DMS153 treated with DMSO at 0.1 percent for 48 hours (cell line): ENCODE data around the gene ZBED3.
"Not testable (repeated sequence)": the region's sequence is repeated elsewhere in the genome, so short reads cannot be mapped to it uniquely, and the experiment has no call there.

Source experiments
- DNase-seq: peaks from one replicate; lab custom pipeline; 2025; ENCODE audit not compliant: unreplicated experiment; lab: John Stamatoyannopoulos, UW

ZBED3 gene, protein sequence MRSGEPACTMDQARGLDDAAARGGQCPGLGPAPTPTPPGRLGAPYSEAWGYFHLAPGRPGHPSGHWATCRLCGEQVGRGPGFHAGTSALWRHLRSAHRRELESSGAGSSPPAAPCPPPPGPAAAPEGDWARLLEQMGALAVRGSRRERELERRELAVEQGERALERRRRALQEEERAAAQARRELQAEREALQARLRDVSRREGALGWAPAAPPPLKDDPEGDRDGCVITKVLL

DNA sequence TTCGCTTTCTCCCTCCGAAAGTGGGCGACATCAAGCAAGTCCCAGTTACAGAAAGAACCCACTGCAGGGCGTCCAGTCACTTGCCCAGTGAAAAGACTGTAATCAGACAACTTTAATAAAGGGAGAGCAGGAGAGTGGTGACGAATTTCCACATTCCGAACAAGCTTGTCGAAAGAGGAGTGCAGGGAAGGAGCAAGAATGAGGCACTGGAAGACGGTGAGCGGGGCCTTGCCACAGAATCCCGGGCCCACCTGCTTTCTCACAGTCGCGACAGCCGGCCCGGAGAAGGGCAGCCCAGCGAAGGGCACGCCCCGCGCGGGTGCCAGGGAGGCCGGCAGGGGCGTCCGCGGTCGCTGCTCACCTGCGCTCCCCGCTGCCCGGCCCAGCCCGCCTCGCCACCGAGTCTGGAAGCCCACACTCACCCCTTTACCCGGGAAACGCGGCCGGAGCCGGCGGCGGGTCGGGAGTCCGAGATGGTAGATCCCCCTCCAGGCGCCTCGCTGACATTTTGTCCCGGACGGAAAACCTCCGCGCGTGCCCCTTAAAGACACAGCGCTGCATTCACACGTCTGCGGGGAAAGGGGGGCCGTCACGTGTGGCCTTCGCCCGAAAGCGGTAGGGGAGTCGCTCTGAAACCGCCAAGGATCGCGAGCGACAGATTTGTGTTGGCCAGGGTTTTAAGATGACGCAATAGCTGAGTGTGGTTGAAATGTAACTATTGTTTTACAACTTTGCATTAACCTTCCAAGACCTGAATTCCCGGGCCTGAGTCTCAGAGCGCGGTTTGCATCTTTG lies at the start of gene ZBED3:
Gene ZBED3, minus strand, starts transcription at position 597 of the 795 bp plus-strand sequence. CDS start 9,407 bp downstream, outside the sequence.
- peak; percentile 39 for DNase-seq

DNA sequence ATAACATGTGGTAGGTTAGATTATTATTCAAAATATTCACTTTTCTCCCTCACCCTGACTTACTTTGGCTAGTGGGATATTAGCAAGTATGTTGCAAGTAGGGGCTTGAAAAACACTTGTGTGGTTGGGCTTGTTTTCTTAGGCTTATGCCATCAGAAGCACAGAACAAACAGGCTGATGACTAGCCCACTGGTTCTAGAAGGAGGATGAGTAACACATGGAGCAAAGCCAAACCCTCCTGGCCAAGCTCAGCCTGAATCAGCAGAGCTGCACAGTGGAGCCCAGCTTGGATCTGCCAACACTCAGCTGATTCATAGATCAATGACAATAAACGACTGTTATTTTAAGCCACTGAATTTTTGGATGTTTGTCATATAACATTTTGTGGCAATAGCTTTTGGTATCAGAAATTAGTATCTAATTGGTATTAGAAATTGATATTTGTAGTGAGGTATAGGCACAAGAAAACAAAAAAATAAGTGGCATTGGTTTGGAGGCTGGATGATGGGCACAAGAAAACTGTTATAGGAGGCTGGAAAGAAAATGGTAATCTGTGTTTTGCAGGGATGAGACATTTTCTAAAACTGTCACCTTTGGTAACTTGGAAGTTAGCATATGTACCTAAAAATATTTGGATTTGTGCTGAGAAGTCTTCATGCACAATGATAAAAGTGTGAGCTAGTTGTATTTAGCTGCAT lies 46.1 kb upstream of the ZBED3 start:
- DNase-seq, result no peak

DNA sequence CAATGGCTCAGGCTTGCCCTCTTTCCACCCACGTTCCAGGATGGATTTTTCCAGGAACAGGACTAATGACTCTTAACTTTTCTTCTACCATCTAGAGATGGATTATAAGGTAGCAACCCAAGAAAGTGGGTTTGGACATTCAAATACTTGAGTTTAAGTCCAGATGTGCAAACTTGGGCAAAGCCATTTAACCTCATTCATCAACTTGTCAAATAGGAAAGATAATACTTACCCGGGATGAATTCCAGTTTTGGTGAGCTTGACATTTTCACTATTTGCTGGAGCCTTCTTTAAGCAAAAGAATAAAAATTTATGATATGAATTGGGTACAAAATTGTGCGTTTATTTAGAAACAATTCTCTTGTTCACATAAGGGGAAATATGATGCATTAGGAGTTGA lies 44.3 kb upstream of the ZBED3 start:
- DNase-seq, result no peak

DNA sequence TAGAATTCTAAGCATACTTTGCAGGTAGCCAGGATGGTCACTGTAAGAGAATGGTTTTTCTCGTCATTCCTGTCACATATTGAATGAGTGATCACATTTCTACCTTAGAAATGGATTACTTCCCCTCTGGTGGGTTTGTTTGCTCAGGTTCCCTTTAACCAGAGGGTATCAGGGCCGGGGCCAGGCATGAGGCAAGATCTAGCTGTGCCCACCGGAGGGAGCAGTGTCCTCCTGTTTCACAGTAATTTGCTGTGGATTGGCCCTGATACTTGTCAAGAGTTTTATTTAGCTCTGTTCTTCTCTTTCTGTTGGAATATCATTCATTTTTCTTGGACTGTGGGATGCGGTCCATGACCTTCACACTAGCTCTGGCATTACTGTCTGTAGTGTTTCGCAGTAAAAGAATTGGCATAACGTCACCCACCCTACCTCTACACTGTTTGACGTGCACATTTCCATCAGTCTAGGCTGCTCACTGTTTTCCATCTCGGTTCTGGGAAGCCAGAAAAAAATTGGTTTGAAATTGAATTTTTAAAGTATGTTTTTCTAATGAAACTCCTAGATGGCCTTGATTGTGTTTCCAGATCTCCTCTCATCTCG lies 42.4 kb upstream of the ZBED3 start:
- DNase-seq, result no peak

DNA sequence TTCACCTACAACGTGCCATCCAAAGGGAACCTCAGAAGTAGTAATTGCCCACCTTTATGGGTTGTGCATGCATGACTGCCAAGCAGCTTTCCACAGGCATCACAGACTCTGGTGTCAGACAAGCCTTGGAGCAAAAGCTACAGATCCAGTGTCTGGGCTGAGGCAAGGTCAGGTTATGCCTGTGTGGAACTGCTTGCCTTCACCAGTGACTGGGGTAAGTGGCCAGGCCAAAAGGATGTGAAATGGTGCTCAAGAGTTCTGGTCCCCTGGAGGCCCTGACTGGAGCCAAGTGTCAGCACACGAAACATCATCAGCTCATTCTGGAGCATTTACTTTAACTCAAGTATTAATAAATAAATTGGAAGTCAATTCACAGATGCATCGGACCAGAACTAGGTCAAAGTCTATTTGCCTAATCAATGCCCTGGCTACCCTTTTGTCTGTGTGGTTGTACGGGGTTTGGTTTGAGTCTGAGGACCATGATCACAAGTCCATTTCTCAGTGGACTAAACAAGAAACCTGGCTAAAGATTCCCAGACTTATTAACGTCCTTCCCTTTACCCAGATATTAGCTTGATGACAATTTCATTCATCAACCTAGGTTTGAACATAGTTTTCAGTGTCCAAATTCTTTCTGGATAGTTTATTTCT lies 41.5 kb upstream of the ZBED3 start:
- no peak for DNase-seq

DNA sequence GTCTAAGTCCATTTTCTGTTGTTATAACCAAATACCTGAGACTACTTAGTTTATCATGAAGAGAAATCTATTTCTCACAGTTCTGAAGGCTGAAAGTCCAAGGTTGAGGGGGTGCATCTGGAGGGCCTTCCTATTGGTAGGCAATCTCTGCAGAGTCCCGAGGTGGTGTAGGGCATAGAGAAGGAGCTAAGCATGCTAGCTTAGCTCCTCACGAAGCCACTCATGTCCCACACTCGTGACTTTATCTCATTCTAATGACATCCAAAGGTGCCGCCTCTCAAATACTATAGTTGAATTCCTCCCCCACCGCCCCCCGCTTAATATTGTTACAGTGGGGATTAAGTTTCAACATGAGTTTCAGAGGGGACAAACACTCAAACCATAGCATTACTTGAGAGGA lies 36.0 kb upstream of the ZBED3 start:
- DNase-seq, result no peak

DNA sequence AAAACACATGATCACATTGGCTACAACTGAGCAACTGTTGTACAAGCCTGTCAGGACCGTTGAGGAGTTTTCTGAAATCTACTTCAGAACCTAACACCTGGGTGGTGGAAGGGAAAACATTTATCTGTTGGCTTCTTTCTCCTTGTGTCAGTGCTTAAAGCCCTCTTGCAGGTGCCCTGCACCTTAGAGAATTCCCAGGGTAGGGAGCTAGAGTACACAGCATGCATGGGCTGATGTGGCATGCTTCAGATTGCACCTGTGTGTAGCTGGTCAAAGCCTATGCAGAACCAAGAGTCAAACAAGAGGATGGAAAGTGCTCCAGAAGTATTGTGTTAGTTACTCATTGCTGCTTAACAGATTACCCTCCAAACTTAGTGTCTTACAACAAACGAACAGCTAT lies 33.6 kb upstream of the ZBED3 start:
- no peak for DNase-seq

DNA sequence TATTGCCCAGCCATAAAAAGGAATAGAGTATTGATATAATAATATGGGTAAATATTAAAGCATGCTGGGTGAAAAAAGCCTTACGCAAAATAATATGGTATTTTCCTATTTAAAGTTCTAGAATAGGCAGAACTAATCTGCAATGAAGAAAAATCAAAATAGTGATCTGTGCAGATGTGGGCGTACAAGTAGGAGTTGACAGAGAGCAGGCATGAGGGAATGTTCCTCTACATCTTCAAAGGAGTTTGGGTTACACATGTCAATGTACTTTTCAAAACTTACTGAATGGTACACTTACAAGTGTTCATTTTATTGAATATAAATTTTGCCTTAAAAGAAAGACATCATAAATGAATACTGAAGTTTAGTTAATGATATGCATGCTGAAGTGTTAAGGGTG lies 33.0 kb upstream of the ZBED3 start:
- DNase-seq, result no peak

DNA sequence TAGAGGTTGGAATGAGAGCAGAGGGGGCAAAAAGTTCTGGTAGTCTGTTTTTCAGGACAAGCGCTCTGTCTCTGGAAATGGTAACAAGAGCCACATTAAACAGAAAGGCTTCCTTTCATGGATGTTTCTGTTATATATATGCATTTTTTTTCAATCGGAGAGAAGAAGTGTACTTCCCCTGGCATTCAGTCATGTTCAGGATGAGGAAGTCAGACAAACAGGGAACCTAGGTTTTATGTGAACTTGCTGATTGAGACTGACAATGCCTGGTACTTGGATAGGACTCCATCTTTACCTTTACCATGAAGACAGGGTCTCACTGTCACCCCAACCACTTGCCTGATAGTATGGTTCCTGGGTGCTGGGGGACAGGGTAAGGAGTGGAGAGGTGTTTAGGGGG lies 30.1 kb upstream of the ZBED3 start:
- DNase-seq, result no peak

DNA sequence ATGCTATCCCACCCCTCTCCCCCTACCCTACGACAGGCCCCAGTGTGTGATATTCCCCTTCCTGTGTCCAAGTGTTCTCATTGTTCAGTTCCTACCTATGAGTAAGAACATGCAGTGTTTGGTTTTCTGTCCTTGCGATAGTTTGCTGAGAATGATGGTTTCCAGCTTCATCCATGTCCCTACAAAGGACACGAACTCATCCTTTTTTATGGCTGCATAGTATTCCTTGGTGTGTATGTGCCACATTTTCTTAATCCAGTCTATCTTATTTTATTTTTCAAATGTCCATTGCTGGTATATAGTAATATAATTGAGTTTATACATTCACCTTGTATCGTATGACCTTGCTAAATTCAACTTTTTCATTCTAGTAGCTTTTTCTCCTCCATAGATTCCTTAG lies 19.9 kb upstream of the ZBED3 start:
- not testable (repeated sequence) for DNase-seq

DNA sequence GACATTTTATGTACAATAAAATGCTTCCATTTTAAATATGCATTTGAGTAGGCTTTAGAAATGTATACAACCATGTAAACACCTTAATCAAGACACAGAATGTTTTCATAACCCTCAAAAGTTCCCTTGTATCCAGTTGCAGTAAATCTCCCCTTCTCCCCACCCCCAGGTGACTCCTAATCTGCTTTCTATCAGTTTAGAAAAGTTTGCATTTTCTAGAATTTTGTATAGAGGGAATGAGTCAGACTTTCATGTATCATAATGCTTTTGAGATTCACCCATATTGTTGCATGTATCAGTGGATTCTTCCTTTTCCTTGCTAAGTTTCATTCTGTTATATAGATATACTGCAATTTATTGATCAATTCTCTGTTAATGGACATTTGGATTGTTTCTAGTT lies 17.7 kb upstream of the ZBED3 start:
- DNase-seq, result no peak

DNA sequence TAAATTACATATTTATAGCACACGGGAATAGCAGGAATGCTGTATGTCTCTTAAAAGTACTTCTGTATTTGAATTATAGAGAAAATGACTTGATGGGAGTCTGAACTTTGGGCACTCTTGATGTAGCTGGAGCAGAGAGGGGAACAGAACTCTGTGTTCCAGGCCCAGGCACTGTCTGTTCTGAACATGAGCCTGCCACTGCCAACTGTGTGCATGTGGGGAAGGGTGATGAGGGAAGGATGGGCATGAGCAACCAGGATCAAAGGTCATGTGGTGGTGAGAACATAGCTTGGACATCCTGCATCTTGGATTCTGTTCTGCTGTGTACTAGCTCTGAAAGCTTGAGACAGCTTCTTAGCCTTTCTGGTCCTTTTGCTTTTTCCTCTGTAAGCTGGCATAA lies 16.4 kb upstream of the ZBED3 start:
- DNase-seq, result no peak

DNA sequence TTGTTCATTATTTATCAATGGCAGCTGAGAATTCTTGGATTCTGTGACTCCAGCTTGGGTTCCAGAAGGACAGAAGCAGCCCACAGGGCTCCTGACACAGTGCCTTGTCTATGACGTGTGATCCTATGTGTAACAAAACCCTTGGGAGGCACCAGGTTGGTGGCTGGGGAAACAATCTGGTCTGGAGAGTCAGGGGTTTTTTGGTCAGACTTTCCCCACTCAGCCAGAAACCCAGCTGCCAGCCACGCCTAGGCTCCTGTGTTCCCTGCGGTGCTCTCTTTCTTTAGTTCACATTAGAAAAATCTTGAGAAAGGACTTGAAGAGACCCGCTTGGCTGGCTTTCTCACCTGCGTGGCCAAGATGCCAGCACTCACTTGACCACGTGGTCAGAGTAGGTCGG lies 15.5 kb upstream of the ZBED3 start:
- no peak for DNase-seq

DNA sequence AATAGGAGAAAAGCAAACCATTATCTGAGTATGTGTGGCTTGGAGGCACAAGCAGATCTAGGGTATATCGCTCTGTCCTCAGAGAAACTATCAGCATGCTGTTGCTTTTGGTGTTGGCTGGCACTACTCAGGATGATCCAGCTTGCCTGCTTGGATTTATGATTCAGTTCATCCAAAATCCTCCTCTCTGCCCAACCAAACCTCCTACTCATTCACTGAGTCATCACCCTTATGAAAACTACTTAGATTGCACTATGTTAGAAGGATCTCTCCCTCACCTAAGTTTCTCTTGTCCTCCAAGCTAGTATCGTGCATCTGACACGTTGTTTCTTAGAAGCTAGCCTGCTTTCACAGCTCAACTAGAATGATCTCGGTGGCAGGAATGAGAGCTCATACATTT lies 14.2 kb upstream of the ZBED3 start:
- DNase-seq, result no peak

DNA sequence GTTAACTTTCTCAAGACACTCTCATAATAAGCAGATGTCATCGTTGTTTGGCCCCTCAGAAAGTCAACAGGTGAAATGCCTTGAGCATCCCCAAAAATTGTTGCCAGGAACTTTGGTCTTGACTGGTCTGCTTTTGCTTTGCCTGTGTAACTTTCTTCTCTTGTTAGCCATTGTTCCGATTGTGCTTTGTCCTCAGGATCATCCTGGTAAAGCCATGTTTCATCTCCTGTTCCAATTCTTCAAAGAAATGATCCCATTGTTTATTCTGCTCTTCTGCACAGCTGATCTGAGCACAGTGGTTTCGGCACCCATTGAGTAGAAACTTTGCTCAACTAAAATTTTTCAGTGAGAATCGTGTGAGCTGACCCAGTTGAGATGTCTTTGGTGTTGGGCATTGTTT lies 8.1 kb upstream of the ZBED3 start:
- DNase-seq, result no peak

DNA sequence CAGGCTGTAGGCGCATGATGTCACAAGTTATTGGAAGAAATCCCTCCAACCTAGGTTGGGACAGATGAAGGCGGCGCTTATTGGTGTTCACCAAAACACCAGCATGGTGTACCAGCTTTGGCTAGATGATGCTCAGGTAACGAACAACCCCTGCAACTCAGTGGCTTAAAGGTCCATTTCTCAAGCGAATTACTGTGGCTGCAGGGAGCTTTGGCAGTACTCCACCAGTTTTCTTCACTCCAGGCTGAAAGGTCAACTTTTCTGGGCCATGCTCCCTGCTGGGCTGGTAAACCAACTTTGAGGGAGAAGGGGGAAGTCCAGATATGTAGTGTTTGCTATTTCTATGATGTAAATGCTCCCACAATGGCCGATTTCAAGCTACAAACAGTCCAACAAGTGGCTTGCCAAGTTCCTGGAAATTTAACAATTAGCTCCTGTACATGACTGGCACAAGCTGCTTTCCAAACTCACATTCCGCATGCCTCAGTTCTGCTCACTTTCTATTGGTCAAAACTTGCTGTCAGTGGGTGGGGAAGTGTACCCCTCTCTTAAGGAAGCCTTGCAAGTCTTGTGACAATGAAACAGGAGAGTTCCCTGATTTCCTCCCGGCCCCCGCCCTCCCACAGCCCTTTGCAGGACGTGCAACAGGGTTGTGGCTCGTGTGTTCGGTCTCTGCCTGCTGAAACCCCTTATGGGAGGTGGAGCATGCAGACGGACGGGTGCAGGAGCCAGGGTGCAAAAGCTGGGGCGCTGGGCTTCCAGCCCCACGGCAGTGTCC lies 588 bp upstream of the ZBED3 start:
- no peak for DNase-seq

DNA sequence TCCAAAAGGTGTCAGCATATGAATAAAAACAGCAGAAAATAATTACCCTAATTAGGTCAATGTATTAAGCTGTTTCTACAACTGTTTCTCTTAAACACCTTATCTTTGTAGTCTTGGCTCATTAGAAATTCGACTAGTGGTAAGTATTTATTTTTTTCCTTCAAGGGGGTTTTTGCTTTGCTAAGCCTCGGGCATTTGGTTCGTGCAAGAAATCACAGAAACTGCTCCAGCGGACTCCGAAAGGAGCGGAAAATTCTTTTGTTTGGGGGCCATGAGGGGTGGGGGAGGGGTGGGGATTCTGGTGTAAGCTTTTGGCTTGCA lies 757 bp downstream of the ZBED3 start:
- DNase-seq, result peak; percentile 39

DNA sequence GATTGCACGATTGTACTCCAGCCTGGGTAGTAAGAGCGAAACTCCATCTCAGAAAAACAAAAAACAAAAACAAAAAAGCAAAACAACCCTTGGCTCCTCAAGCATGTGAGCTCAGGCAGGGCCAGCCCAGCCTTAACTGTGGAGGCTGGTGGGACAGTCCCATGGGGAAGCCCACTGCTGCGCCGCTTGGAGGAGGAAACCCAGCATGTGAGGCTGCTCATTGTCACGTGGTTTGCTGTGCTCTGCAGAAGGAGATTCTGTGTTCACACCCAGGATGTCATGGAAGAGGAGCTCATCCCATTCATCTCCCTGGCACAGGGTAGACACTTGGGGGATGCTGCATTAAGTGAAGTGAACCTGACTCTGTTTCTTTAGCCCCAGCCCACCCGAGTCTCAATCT lies 4.0 kb downstream of the ZBED3 start:
- no peak for DNase-seq

DNA sequence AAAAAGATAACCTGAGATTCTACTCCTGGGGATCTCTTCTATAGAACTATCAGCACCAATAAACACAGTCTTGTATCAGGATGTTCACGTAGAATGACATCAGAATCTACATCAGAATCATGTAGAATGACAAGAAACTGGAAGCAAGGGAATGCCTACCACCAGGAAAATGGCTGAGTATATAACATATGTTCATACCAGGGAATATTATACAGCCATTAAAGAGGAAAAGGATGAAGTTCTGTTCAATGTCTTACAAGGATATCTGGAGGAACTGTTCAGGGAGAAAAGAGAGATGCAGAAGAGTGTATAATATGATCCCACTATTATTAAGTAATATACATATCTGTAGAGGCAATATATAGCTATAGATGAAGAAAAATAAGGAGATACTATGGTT lies 4.8 kb downstream of the ZBED3 start:
- DNase-seq, result no peak

DNA sequence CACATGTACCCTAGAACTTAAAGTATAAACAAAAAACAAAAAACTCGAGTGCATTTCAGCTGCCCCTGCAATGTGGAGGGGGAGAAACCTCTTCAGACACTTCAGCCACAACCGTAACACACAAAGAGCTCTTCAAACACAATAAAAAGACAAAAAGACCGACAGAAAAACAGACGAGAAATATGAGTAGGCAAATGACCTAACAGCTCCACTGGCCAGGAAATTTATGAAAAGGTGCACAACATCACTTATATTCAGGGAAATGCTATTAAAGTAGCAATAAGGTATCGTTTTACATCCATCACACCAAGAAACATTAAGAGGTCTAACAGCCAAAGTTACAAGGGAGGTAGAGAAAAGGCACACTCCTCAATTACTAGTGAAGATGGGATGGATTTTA lies 6.2 kb downstream of the ZBED3 start:
- no peak for DNase-seq

DNA sequence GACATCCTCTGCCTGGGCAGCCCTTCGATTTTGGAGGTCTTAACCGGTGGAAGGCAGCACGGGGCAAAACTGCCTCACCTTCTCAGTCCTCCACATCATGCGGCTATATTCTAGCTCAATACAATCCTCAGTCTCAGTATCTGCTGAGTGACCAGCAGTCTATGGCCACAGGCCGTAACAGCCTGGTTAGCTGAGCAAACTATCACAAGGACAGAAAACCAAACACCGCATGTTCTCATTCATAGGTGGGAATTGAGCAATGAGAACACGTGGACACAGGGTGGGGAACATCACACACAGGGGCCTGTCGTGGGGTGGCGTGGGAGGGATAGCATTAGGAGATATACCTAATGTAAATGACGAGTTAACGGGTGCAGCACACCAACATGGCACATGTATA lies 6.6 kb downstream of the ZBED3 start:
- DNase-seq, result not testable (repeated sequence)
